DOHH2 (cell line): ENCODE measurements around the gene SLAIN1.

ENCODE experiments used
- H3F3A ChIP-seq: fragments of 200-600 bp; sonication (generic), shearing (Covaris generic); 2 replicates; pipeline ENCODE4 v1.6.0; 2016; ENCODE audit warnings: antibody characterized with exemption, mild to moderate bottlenecking; ENCODE audit not compliant: control insufficient read depth, insufficient read depth
- H3K27ac ChIP-seq: fragments of 200-600 bp; sonication (generic); 2 replicates; pipeline ENCODE4 v1.5.1; 2014; ENCODE audit warnings: low read depth, mild to moderate bottlenecking, low read length, moderate library complexity
- H3K27me3 ChIP-seq: fragments of 200-600 bp; sonication (generic); 2 replicates; pipeline ENCODE4 v1.6.1; 2014; ENCODE audit warnings: mild to moderate bottlenecking, low read length, mixed read lengths; ENCODE audit not compliant: control insufficient read depth
- H3K36me3 ChIP-seq: fragments of 200-600 bp; sonication (generic); 2 replicates; pipeline ENCODE4 v1.6.1; 2014; ENCODE audit warnings: mild to moderate bottlenecking, low read length, moderate library complexity, mixed read lengths; ENCODE audit not compliant: control insufficient read depth
- H3K4me1 ChIP-seq: fragments of 200-600 bp; sonication (generic); 2 replicates; pipeline ENCODE4 v1.6.1; 2014; ENCODE audit warnings: mild to moderate bottlenecking, low read length, mixed read lengths; ENCODE audit not compliant: control insufficient read depth
- H3K4me2 ChIP-seq: fragments of 200-600 bp; sonication (generic); 2 replicates; pipeline ENCODE4 v1.6.0; 2014; ENCODE audit warnings: mild to moderate bottlenecking, low read length, moderate library complexity
- H3K4me3 ChIP-seq: fragments of 200-600 bp; sonication (generic); 2 replicates; pipeline ENCODE4 v1.5.1; 2014; ENCODE audit warnings: mild to moderate bottlenecking, low read length, mixed read lengths
- H3K79me2 ChIP-seq: fragments of 200-600 bp; sonication (generic); 2 replicates; pipeline ENCODE4 v1.6.1; 2014; ENCODE audit warnings: mild to moderate bottlenecking, low read length, mixed read lengths; ENCODE audit not compliant: control insufficient read depth
- H3K9me2 ChIP-seq: fragments of 200-600 bp; sonication (generic); replicated peaks from 2 replicates; pipeline ENCODE4 v1.6.1; 2014; ENCODE audit warnings: mild to moderate bottlenecking, low read length, mixed read lengths; ENCODE audit not compliant: control insufficient read depth
- H3K9me3 ChIP-seq: fragments of 200-600 bp; sonication (generic); 2 replicates; pipeline ENCODE4 v1.6.1; 2014; ENCODE audit warnings: antibody characterized with exemption, low read length, mixed read lengths; ENCODE audit not compliant: control insufficient read depth, insufficient read depth
- H4K20me1 ChIP-seq: fragments of 200-600 bp; sonication (generic); 2 replicates; pipeline ENCODE4 v1.6.0; 2014; ENCODE audit warnings: low read depth, mild to moderate bottlenecking, antibody characterized with exemption, low read length, moderate library complexity; ENCODE audit not compliant: control insufficient read depth, insufficient read depth
- CTCF ChIP-seq: fragments of 200-600 bp; sonication (generic); IDR thresholded peaks from one replicate; pipeline ENCODE4 v1.5.1; 2014; ENCODE audit warnings: antibody characterized with exemption, mild to moderate bottlenecking, low read depth, low read length; ENCODE audit not compliant: poor library complexity, severe bottlenecking
- EZH2phosphoT487 ChIP-seq: fragments of 200-600 bp; sonication (generic); IDR thresholded peaks from 2 replicates; pipeline ENCODE4 v1.6.1; 2017; ENCODE audit warnings: borderline replicate concordance, mild to moderate bottlenecking, antibody characterized with exemption, low read length, moderate library complexity, mixed read lengths

SLAIN1 gene

GRCh38 chr13:77810430-77810829 is 112.9 kb downstream of the SLAIN1 start:
- Histone ChIP-seq H3K9me3 (no peaks in the 10 kb centered on the region), H3K9me2 (no peaks in the 10 kb centered on the region), H3K4me1 (no peaks in the 10 kb centered on the region), H3K36me3 (no peaks in the 10 kb centered on the region), H3K4me3 (no peak overlapping the region), H3K4me2 (no peak overlapping the region), H4K20me1 (no peaks in the 10 kb centered on the region), H3K27me3 (no peaks in the 10 kb centered on the region; the same call in 1 of the 2 replicates), H3K79me2 (no peaks in the 10 kb centered on the region), H3K27ac (no peak overlapping the region), H3F3A (no peaks in the 10 kb centered on the region)
- TF ChIP-seq EZH2phosphoT487 (no peak), CTCF (peak; percentile 47)

- TF ChIP-seq CTCF, result no peak
- TF ChIP-seq EZH2phosphoT487, result no peak
- H3K79me2 ChIP-seq, result no peaks in the 10 kb centered on the region
- H3K4me3 ChIP-seq, result no peak overlapping the region
- no peak overlapping the region for H3K27ac ChIP-seq
- no peaks in the 10 kb centered on the region for H3K9me2 ChIP-seq
- H3F3A ChIP-seq, result no peaks in the 10 kb centered on the region
- H3K4me1 ChIP-seq, result no peaks in the 10 kb centered on the region
- H3K27me3 ChIP-seq, result no peaks in the 10 kb centered on the region; the same call in 1 of the 2 replicates
- H3K9me3 ChIP-seq, result no peaks in the 10 kb centered on the region
- no peaks in the 10 kb centered on the region for H3K36me3 ChIP-seq
- H4K20me1 ChIP-seq, result no peaks in the 10 kb centered on the region
- no peak overlapping the region for H3K4me2 ChIP-seq
Observed at GRCh38 chr13:77810878-77811277, 113.4 kb downstream of the SLAIN1 start.

- Histone ChIP-seq H3K79me2 (no peaks in the 10 kb centered on the region), H3K9me3 (no peaks in the 10 kb centered on the region), H3K27ac (no peak overlapping the region), H3K27me3 (peaks cover 3% of the 10 kb centered on the region; the same call in 1 of the 2 replicates), H3K9me2 (no peaks in the 10 kb centered on the region), H3K4me1 (no peaks in the 10 kb centered on the region), H4K20me1 (no peaks in the 10 kb centered on the region), H3K4me2 (no peak overlapping the region), H3F3A (no peaks in the 10 kb centered on the region), H3K4me3 (no peak overlapping the region), H3K36me3 (no peaks in the 10 kb centered on the region)
- no peak for TF ChIP-seq CTCF
- TF ChIP-seq EZH2phosphoT487, result no peak
Observed at GRCh38 chr13:77811381-77811780, 113.9 kb downstream of the SLAIN1 start.
